Calu3 (cell line): ENCODE data around the gene MLXIPL. TPM values are rescaled to one million over a fixed set of nuclear protein-coding genes. Genes with fewer than 3 reads are reported as not detected.
A peak's percentile ranks its signal among the peaks of the same experiment; 100 is the strongest.

Experiments used
- BruUV-seq: library from RNA; stranded (reverse); fragments of 400-500 nt; replicated peaks from 2 replicates; lab custom pipeline; 2021; lab: Mats Ljungman, UMichigan
- CTCF ChIA-PET: fragments of 300-600 bp; sonication (Branson Sonifier 250); formaldehyde crosslinking; loops from one replicate; lab custom pipeline; 2022; ENCODE audit warnings: antibody characterized with exemption; lab: Charles Lee
- DNase-seq: peaks from one replicate; pipeline ENCODE4 v3.0.0; 2022
- H3K27ac Mint-ChIP-seq: one replicate; pipeline ENCODE4 v1.8.0; 2022; ENCODE audit warnings: mixed read lengths; ENCODE audit not compliant: unreplicated experiment
- H3K27me3 Mint-ChIP-seq: one replicate; pipeline ENCODE4 v1.8.0; 2022; ENCODE audit warnings: mixed read lengths; ENCODE audit not compliant: unreplicated experiment
- H3K36me3 Mint-ChIP-seq: one replicate; pipeline ENCODE4 v1.8.0; 2022; ENCODE audit warnings: mild to moderate bottlenecking, moderate library complexity, mixed read lengths; ENCODE audit not compliant: insufficient read depth, unreplicated experiment
- H3K4me1 Mint-ChIP-seq: one replicate; pipeline ENCODE4 v1.8.0; 2022; ENCODE audit warnings: mild to moderate bottlenecking, low read depth, mixed read lengths; ENCODE audit not compliant: unreplicated experiment
- H3K4me3 Mint-ChIP-seq: one replicate; pipeline ENCODE4 v1.8.0; 2022; ENCODE audit warnings: mild to moderate bottlenecking, low read depth, moderate library complexity, mixed read lengths; ENCODE audit not compliant: unreplicated experiment
- H3K9me3 Mint-ChIP-seq: one replicate; pipeline ENCODE4 v1.8.0; 2022; ENCODE audit warnings: low read depth, mixed read lengths; ENCODE audit not compliant: unreplicated experiment
- intact Hi-C: fragments of 100-400 bp; cut with micrococcal nuclease; formaldehyde crosslinking; loops from one replicate; pipeline ENCODE4 v1.10.0; 2022; ENCODE audit not compliant: unreplicated experiment
- total RNA-seq: library from RNA; stranded (reverse); gene quantifications from 2 replicates; pipeline ENCODE4 v1.2.3, GENCODE V29; 2022
- TF ChIP-seq, protein P1 (sequence below): fragments of 200-600 bp; IDR thresholded peaks from one replicate; pipeline ENCODE4 v1.8.0; 2022; ENCODE audit warnings: antibody characterized with exemption; ENCODE audit not compliant: unreplicated experiment

MLXIPL gene
- total RNA-seq, 1 experiment from 2014 or later, result 1.1 TPM

DNA sequence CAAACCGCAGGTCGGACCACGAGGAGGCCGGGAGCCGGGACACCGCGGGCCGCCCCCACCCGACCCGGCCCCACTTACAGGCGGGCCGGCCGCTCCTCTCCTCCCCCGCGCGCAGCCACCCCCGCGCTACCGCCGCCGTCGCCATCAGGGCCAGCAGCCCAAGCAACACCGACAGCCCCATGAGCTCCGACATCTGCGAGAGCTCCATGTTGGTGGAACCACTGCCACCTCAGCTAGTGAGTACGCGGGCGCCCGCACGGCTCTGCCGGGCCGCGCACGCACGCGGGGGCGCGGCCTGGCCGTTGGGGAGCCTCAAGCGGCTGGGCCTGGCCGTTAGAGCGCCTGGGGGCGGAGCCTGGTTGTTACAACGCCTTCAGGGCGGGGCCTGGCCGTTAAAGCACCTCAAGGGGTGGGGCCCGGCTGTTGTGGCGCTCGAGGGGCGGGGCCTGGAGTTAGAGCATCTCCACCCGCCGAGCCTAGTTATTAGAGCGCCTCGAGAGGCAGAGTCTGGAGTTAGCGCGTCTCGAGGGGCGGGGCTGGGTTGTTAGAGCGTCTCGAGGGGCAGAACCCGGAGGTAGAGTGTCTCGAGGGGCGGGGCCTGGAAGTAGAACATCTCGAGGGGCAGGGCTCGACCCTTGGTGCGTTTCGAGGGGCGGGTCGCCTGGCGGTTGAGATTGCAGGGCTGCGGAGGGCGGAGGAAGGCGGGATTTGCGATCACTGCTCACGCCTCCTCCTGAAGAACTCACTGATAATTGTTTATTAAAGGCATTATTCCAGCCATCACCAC is 45.8 kb downstream of the MLXIPL start, which contains the start of gene TBL2:
Gene TBL2 (minus strand): TSS at position 238 of the 787 bp plus-strand sequence. CDS start 30 bp downstream, at position 208.
- DNase-seq, result peak; percentile 97
- H3K4me1 Mint-ChIP-seq, result peaks cover 8% of the 10 kb centered on the region
- TF ChIP-seq, protein P1, sequence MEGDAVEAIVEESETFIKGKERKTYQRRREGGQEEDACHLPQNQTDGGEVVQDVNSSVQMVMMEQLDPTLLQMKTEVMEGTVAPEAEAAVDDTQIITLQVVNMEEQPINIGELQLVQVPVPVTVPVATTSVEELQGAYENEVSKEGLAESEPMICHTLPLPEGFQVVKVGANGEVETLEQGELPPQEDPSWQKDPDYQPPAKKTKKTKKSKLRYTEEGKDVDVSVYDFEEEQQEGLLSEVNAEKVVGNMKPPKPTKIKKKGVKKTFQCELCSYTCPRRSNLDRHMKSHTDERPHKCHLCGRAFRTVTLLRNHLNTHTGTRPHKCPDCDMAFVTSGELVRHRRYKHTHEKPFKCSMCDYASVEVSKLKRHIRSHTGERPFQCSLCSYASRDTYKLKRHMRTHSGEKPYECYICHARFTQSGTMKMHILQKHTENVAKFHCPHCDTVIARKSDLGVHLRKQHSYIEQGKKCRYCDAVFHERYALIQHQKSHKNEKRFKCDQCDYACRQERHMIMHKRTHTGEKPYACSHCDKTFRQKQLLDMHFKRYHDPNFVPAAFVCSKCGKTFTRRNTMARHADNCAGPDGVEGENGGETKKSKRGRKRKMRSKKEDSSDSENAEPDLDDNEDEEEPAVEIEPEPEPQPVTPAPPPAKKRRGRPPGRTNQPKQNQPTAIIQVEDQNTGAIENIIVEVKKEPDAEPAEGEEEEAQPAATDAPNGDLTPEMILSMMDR, result no peak
- peak within 1 kb of the TSS; percentile 86 for H3K27ac Mint-ChIP-seq
- no peaks in the 10 kb centered on the region for H3K27me3 Mint-ChIP-seq
- peaks cover 43% of the 10 kb centered on the region for H3K36me3 Mint-ChIP-seq
- peak within 1 kb of the TSS; percentile 80 for H3K4me3 Mint-ChIP-seq
- H3K9me3 Mint-ChIP-seq, result no peaks in the 10 kb centered on the region
- intact Hi-C loops, result no loop called here
- CTCF ChIA-PET, result interaction anchor here (0.6 to 0.7 kb wide), 3 partner anchors 17 to 195 kb away, joined by 3 to 6 read pairs (median 4); no protein-coding TSS in a partner anchor
- BruUV-seq, result no TSS peak

DNA sequence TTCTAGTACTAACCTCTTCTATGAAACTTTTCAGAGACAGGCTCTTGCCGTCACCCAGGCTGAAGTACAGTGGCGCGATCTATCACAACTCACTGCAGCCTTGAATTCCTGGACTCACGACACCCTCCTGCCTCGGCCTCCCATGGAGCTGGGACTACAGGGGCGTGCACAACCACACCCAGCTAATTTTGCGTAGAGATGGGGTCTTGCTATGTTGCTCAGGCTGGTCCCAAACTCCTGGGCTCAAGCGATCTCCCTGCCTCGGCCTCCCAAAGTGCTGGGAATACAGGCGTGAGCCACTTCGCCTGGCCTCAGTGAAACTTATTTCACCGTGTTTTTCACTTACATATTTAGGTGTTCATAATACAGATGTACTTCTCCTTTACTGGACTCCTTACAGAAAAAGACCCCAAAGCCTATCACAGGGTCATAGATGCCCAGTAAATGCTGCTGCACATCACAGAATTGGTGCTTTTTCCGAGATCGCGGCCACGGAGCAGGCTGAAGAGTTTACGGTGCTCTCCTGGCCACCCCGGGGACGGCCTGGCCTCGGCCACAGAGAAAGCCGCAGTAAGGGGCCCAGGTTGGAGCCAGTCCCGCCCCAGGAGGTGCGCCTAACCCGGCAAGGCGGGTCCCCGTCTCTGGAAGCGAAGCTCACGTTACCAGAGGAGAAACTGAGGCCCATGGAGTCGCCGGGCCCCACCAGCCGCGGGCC is 46.5 kb downstream of the MLXIPL start:
- TF ChIP-seq, protein P1, result no peak
- peaks cover 8% of the 10 kb centered on the region for H3K4me1 Mint-ChIP-seq
- TSS peak; percentile 61 for BruUV-seq
- peak overlapping the region; percentile 80 for H3K4me3 Mint-ChIP-seq
- no peaks in the 10 kb centered on the region for H3K27me3 Mint-ChIP-seq
- no peaks in the 10 kb centered on the region for H3K9me3 Mint-ChIP-seq
- intact Hi-C loops, result no loop called here
- DNase-seq, result no peak
- peaks cover 45% of the 10 kb centered on the region for H3K36me3 Mint-ChIP-seq
- H3K27ac Mint-ChIP-seq, result peak overlapping the region; percentile 86
- CTCF ChIA-PET, result interaction anchor here (0.6 to 0.7 kb wide), 3 partner anchors 18 to 195 kb away, joined by 3 to 6 read pairs (median 4); no protein-coding TSS in a partner anchor

DNA sequence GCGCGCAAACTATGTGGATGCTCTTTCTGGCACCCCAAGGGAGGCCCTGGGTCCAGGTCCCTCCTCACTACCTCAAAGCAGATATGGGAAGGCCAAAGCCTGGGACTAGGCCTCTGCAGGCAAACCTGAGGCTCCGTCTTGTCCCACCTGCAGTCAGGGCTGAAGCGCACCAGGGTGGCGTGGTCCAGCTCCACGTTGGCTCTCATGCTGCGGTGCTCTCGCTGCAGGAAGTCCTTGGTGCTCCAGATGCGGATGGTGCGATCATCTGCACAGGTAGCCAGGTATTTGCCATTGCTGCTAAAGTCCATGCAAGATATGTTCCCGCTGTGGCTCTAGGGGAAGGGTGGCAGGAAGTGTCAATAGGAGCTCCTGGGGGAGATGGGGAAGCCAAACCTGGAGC is 50.5 kb downstream of the MLXIPL start:
- no TSS peak for BruUV-seq
- CTCF ChIA-PET, result no interaction called here
- no peaks in the 10 kb centered on the region for H3K9me3 Mint-ChIP-seq
- no peaks in the 10 kb centered on the region for H3K27me3 Mint-ChIP-seq
- H3K36me3 Mint-ChIP-seq, result peaks cover 59% of the 10 kb centered on the region
- no peak overlapping the region for H3K27ac Mint-ChIP-seq
- no peak overlapping the region for H3K4me3 Mint-ChIP-seq
- TF ChIP-seq, protein P1, result no peak
- intact Hi-C loops, result no loop called here
- no peak for DNase-seq
- H3K4me1 Mint-ChIP-seq, result peaks cover 3% of the 10 kb centered on the region

DNA sequence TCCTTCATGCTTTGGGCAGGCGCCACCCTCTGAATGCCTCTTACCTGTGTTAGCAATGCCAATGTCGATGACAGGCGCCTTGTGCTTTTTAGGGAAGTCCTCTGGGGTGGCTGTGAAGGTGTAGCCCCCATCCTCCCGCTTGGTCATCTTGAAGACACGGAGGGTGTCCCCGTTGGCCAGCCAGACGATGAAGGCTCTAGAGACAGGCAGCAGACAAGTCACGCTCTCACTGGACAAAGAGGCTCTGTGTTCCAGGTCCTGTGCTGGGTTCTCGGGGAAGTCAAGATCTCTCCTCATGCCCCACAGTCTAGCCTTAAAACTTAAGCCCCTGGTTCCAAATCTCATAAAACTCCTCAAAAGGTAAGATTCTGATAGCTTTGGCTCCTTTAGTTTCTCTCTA is 51.0 kb downstream of the MLXIPL start:
- Mint-ChIP-seq H3K4me3 (no peak overlapping the region), H3K36me3 (peaks cover 59% of the 10 kb centered on the region), H3K27me3 (no peaks in the 10 kb centered on the region), H3K27ac (no peak overlapping the region), H3K4me1 (no peaks in the 10 kb centered on the region), H3K9me3 (no peaks in the 10 kb centered on the region)
- TF ChIP-seq, protein P1, result no peak
- BruUV-seq, result no TSS peak
- intact Hi-C loops, result no loop called here
- CTCF ChIA-PET, result no interaction called here
- DNase-seq, result no peak
